SU-DHL-6 (cell line): ENCODE data around the gene TREH.
"Not testable (repeated sequence)": the region's sequence is repeated elsewhere in the genome, so short reads cannot be mapped to it uniquely, and the experiment has no call there.

Experiments
- H2AFZ ChIP-seq: fragments of 200-600 bp; sonication (generic); 2 replicates; pipeline ENCODE4 v1.6.1; 2014; ENCODE audit warnings: low read depth, mild to moderate bottlenecking, moderate library complexity, mixed read lengths, antibody characterized with exemption, low read length; ENCODE audit not compliant: severe bottlenecking
- H3F3A ChIP-seq: fragments of 200-600 bp; shearing (Covaris generic); 2 replicates; pipeline ENCODE4 v1.6.0; 2016; ENCODE audit warnings: antibody characterized with exemption, mild to moderate bottlenecking; ENCODE audit not compliant: insufficient read depth
- H3K27ac ChIP-seq: fragments of 200-600 bp; sonication (generic); 2 replicates; pipeline ENCODE4 v1.5.1; 2016; ENCODE audit warnings: low read depth, mild to moderate bottlenecking, low read length, moderate library complexity, mixed read lengths
- H3K27me3 ChIP-seq: fragments of 200-600 bp; sonication (generic), shearing (Covaris generic); 2 replicates; pipeline ENCODE4 v1.6.0; 2014; ENCODE audit warnings: mild to moderate bottlenecking, low read length
- H3K36me3 ChIP-seq: fragments of 200-600 bp; sonication (generic); 2 replicates; pipeline ENCODE4 v1.6.1; 2014; ENCODE audit warnings: mild to moderate bottlenecking, low read length, mixed read lengths
- H3K4me2 ChIP-seq: fragments of 300-600, 200-600 bp; shearing (Covaris generic), sonication (generic); 2 replicates; pipeline ENCODE4 v1.6.0; 2014; ENCODE audit warnings: low read length, low read depth, mild to moderate bottlenecking; ENCODE audit not compliant: poor library complexity, severe bottlenecking
- H3K4me3 ChIP-seq: fragments of 200-600 bp; sonication (generic); 2 replicates; pipeline ENCODE4 v1.5.1; 2014; ENCODE audit warnings: antibody characterized with exemption, low read length, mild to moderate bottlenecking, mixed read lengths; ENCODE audit not compliant: insufficient read depth, poor library complexity, severe bottlenecking
- H3K79me2 ChIP-seq: fragments of 200-600 bp; sonication (generic); 2 replicates; pipeline ENCODE4 v1.6.1; 2014; ENCODE audit warnings: mild to moderate bottlenecking, low read length, moderate library complexity; ENCODE audit not compliant: insufficient read depth
- H3K9ac ChIP-seq: fragments of 200-600 bp; sonication (generic); 2 replicates; pipeline ENCODE4 v1.7.0; 2014; ENCODE audit warnings: mild to moderate bottlenecking, low read length
- H3K9me2 ChIP-seq: fragments of 200-600 bp; sonication (generic); replicated peaks from 2 replicates; pipeline ENCODE4 v1.6.1; 2014; ENCODE audit warnings: low read length; ENCODE audit not compliant: insufficient read depth
- H3K9me3 ChIP-seq: fragments of 200-600 bp; sonication (generic); 2 replicates; pipeline ENCODE4 v1.6.1; 2014; ENCODE audit warnings: low read length, mixed read lengths; ENCODE audit not compliant: insufficient read depth
- H4K20me1 ChIP-seq: fragments of 200-600 bp; sonication (generic); 2 replicates; pipeline ENCODE4 v1.6.1; 2014; ENCODE audit warnings: low read depth, mild to moderate bottlenecking, antibody characterized with exemption, low read length, moderate library complexity, mixed read lengths
- EZH2phosphoT487 ChIP-seq: fragments of 200-600 bp; sonication (generic), shearing (Covaris generic); conservative IDR thresholded peaks from 2 replicates; pipeline ENCODE4 v1.6.1; 2018; ENCODE audit warnings: mild to moderate bottlenecking, antibody characterized with exemption, low read length, moderate library complexity, mixed read lengths
- TF ChIP-seq, protein P1 (sequence below): fragments of 200-600 bp; sonication (generic); IDR thresholded peaks from one replicate; pipeline ENCODE4 v1.5.1; 2017; ENCODE audit warnings: antibody characterized with exemption, mild to moderate bottlenecking, low read length, moderate library complexity; ENCODE audit not compliant: insufficient read depth, poor library complexity, severe bottlenecking

Gene TREH

DNA sequence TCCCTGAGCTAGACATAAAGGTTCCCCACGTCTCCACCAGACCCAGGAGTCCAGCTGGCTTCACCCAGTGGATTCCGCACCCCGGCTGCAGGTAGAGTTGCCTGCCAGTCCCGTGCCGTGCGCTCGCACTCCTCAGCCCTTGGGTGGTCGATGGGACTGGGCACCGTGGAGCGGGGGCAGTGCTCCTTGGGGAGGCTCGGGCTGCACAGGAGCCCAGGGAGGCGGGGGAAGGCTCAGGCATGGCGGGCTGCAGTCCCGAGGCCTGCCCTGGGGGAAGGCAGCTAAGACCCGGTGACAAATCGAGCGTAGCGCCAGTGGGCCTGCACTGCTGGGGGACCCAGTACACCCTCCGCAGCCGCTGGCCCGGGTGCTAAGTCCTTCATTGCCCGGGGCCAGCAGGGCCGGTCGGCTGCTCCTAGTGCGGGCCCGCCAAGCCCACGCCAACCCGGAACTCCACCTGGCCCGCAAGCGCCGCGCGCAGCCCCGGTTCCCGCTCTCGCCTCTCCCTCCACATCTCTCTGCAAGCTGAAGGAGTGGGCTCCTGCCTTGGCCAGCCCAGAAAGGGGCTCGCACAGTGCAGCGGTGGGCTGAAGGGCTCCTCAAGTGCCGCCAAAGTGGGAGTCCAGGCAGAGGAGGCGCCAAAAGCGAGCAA lies 9.5 kb upstream of the TREH start:
- Histone ChIP-seq H3K4me2 (no peak overlapping the region), H3F3A (no peaks in the 10 kb centered on the region), H3K27ac (no peak overlapping the region), H4K20me1 (no peaks in the 10 kb centered on the region), H3K9ac (no peak overlapping the region), H3K9me2 (no peaks in the 10 kb centered on the region), H3K36me3 (no peaks in the 10 kb centered on the region), H3K4me3 (no peak overlapping the region), H3K27me3 (no peaks in the 10 kb centered on the region), H3K79me2 (no peaks in the 10 kb centered on the region), H2AFZ (no peak overlapping the region), H3K9me3 (no peaks in the 10 kb centered on the region)
- no peak for TF ChIP-seq EZH2phosphoT487
- TF ChIP-seq, protein P1, sequence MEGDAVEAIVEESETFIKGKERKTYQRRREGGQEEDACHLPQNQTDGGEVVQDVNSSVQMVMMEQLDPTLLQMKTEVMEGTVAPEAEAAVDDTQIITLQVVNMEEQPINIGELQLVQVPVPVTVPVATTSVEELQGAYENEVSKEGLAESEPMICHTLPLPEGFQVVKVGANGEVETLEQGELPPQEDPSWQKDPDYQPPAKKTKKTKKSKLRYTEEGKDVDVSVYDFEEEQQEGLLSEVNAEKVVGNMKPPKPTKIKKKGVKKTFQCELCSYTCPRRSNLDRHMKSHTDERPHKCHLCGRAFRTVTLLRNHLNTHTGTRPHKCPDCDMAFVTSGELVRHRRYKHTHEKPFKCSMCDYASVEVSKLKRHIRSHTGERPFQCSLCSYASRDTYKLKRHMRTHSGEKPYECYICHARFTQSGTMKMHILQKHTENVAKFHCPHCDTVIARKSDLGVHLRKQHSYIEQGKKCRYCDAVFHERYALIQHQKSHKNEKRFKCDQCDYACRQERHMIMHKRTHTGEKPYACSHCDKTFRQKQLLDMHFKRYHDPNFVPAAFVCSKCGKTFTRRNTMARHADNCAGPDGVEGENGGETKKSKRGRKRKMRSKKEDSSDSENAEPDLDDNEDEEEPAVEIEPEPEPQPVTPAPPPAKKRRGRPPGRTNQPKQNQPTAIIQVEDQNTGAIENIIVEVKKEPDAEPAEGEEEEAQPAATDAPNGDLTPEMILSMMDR = no peak

DNA sequence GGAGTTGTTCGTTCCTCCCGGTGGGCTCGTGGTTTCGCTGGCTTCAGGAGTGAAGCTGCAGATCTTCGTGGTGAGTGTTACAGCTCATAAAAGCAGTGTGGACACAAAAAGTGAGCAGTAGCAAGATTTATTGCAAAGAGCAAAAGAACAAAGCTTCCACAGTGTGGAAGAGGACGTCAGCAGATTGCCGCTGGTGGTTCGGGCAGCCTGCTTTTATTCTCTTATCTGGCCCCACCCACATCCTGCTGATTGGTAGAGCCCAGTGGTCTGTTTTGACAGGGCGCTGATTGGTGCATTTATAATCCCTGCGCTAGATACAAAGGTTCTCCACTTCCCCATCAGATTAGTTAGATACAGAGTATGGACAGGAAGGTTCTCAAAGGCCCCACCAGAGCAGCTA lies 8.9 kb upstream of the TREH start:
- not testable (repeated sequence) for H3K27me3 ChIP-seq, H3K4me2 ChIP-seq, H2AFZ ChIP-seq, H3K4me3 ChIP-seq, H3K9me3 ChIP-seq, H3K9ac ChIP-seq, H4K20me1 ChIP-seq, H3K27ac ChIP-seq, H3K36me3 ChIP-seq, H3F3A ChIP-seq, H3K79me2 ChIP-seq, H3K9me2 ChIP-seq

DNA sequence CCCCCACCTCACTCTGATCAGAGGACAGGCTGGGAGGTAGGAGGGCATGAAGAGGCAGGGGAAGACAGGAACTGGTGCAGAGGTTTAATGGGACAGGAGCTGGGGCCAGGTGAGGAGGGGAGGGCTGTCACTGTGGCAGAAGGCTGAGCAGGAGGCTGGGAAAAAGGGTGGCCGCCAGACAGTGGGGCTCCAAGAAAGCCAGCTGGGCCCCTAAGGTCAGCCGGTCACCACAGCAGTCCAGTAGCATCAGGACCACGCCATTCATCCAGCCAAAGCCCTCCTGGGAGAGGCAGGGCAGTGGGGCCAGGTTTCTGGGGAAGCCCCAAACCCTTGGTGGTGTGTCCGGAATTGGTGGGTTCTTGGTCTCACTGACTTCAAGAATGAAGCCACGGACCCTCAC lies 8.5 kb upstream of the TREH start:
- Histone ChIP-seq H3K27me3 (no peaks in the 10 kb centered on the region), H3K36me3 (no peaks in the 10 kb centered on the region), H3K4me2 (no peak overlapping the region), H3F3A (no peaks in the 10 kb centered on the region), H3K4me3 (no peak overlapping the region), H3K9ac (no peak overlapping the region), H3K9me3 (no peaks in the 10 kb centered on the region), H3K27ac (no peak overlapping the region), H3K9me2 (no peaks in the 10 kb centered on the region), H3K79me2 (no peaks in the 10 kb centered on the region), H4K20me1 (no peaks in the 10 kb centered on the region), H2AFZ (no peak overlapping the region)
- TF ChIP-seq, protein P1 = no peak

DNA sequence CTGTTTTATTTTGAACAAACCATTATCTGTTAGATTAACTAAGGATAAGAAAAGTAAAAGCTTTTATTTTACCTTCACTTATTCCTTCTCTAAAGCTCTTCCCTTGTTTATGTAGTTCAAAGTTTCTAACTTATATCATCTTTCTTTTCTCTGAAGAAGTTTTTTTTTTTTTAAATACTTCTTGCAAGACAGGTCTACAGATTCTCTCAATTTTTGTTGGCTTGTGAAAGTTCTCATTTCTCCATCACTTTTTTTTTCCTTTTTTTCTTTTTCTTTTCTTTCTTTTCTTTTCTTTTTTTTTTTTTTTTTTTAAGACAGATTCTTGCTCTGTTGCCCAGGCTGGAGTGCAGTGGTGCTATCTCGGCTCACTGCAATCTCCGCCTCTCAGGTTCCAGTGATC lies 4.7 kb upstream of the TREH start:
- Histone ChIP-seq H3K9ac (no peak overlapping the region), H3K79me2 (no peaks in the 10 kb centered on the region), H3K4me2 (no peak overlapping the region), H3K27me3 (no peaks in the 10 kb centered on the region), H4K20me1 (no peaks in the 10 kb centered on the region), H3K4me3 (no peak overlapping the region), H3K27ac (no peak overlapping the region), H3K36me3 (no peaks in the 10 kb centered on the region), H3F3A (no peaks in the 10 kb centered on the region), H2AFZ (no peak overlapping the region), H3K9me3 (no peaks in the 10 kb centered on the region), H3K9me2 (no peaks in the 10 kb centered on the region)
- no peak for TF ChIP-seq EZH2phosphoT487
- TF ChIP-seq, protein P1 = no peak

DNA sequence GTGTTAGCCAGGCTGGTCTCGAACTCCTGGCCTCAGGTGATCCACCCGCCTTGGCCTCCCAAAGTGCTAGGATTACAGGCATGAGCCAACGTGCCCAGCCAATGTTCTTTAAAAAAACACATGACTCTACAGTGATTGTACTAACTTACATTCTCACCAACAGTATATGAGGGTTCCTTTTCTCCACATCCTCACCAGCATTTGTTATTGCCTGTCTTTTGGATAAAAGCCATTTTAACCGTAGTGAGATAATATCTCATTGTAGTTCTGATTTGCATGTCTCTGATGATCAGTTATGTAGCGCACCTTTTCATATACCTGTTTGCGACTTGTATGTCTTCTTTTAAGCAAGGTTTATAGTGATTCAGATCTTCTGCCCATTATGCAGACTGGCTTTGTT lies 3.5 kb upstream of the TREH start:
- not testable (repeated sequence) for H3K9me2 ChIP-seq, H3K27ac ChIP-seq, H3K9ac ChIP-seq, H3F3A ChIP-seq, H3K4me3 ChIP-seq, H3K79me2 ChIP-seq, H3K27me3 ChIP-seq, H3K4me2 ChIP-seq, H4K20me1 ChIP-seq, H3K36me3 ChIP-seq, H2AFZ ChIP-seq, H3K9me3 ChIP-seq
